Right atrium auricular region (tissue), 2 donors: ENCODE results near the gene AATF. TPM values are rescaled to one million over a fixed set of nuclear protein-coding genes. Genes with fewer than 3 reads are reported as not detected.

Source experiments
- DNase-seq: peaks from one replicate; pipeline ENCODE4 v3.0.0-alpha.2; 2019; ENCODE audit warnings: low spot score
- H3K27ac ChIP-seq, 2 donors: fragments of 200-600 bp; sonication (generic); 1 replicate in 1 of 2; 2 replicates in 1 of 2; pipeline ENCODE4 v1.5.1; 2016 to 2019
- H3K27me3 ChIP-seq, 2 donors: fragments of 200-600 bp; sonication (generic); one replicate each; pipeline versions ENCODE4 v1.5.1 to v1.6.0; 2017 to 2019
- H3K36me3 ChIP-seq: fragments of 200-600 bp; sonication (generic); one replicate; pipeline ENCODE4 v1.5.1; 2016
- H3K4me1 ChIP-seq, 2 donors: fragments of 200-600 bp; sonication (generic); one replicate each; pipeline versions ENCODE4 v1.5.1 to v1.6.0; 2017 to 2019
- H3K4me3 ChIP-seq, 2 donors: fragments of 200-600 bp; sonication (generic); 1 replicate in 1 of 2; 2 replicates in 1 of 2; pipeline ENCODE4 v1.5.1; 2017 to 2019; ENCODE audit warnings: mild to moderate bottlenecking in 1 of 2, moderate library complexity in 1 of 2
- H3K9me3 ChIP-seq, 2 donors: fragments of 200-600 bp; sonication (generic); one replicate each; pipeline ENCODE4 v1.5.1; 2019
- CTCF ChIP-seq, 2 donors: fragments of 200-600 bp; sonication (generic); IDR thresholded peaks; one replicate each; pipeline ENCODE4 v1.5.1; 2019; ENCODE audit warnings: antibody characterized with exemption in 2 of 2
- total RNA-seq, 2 donors: library from RNA; depleted of rRNA; stranded (reverse); fragments of >200 nt; gene quantifications; one replicate each; pipeline ENCODE4 v1.1.0, GENCODE V29; 2016

The AATF gene
- total RNA-seq, 2 donors from 2014 or later = 17.8 to 23.2 TPM

GRCh38 chr17:36975922-36976515, 27.3 kb downstream of the AATF start:
- H3K27ac ChIP-seq = no peak overlapping the region
- no peaks in the 10 kb centered on the region for H3K27me3 ChIP-seq
- TF ChIP-seq CTCF (IDR thresholded peaks at IDR 0.05) = no peak
- H3K4me3 ChIP-seq = no peak overlapping the region
- no peaks in the 10 kb centered on the region for H3K36me3 ChIP-seq
- no peak for DNase-seq
- peaks cover 0 to 7% of the 10 kb centered on the region in 2 donors for H3K4me1 ChIP-seq
- no peaks in the 10 kb centered on the region for H3K9me3 ChIP-seq

- Histone ChIP-seq H3K27ac (no peak overlapping the region), H3K4me1 (peaks cover 0 to 7% of the 10 kb centered on the region in 2 donors)
Measured at GRCh38 chr17:36977066-36977465, 28.3 kb downstream of the AATF start.

GRCh38 chr17:36977568-36977967, 28.8 kb downstream of the AATF start:
- H3K9me3 ChIP-seq = no peaks in the 10 kb centered on the region
- no peak for DNase-seq
- no peaks in the 10 kb centered on the region for H3K27me3 ChIP-seq
- H3K27ac ChIP-seq = no peak overlapping the region
- H3K36me3 ChIP-seq = no peaks in the 10 kb centered on the region
- no peak for TF ChIP-seq CTCF (IDR thresholded peaks at IDR 0.05)
- H3K4me1 ChIP-seq = peaks cover 0 to 7% of the 10 kb centered on the region in 2 donors
- H3K4me3 ChIP-seq = no peak overlapping the region

More at GRCh38 chr17:36977066-36977465, 28.3 kb downstream of the AATF start:
- no peak for TF ChIP-seq CTCF (IDR thresholded peaks at IDR 0.05)
- H3K9me3 ChIP-seq = no peaks in the 10 kb centered on the region
- DNase-seq = no peak
- no peaks in the 10 kb centered on the region for H3K27me3 ChIP-seq
- no peak overlapping the region for H3K4me3 ChIP-seq
- H3K36me3 ChIP-seq = no peaks in the 10 kb centered on the region

GRCh38 chr17:36978810-36979564, 30.2 kb downstream of the AATF start:
- Histone ChIP-seq H3K27me3 (no peaks in the 10 kb centered on the region), H3K36me3 (no peaks in the 10 kb centered on the region), H3K4me3 (no peak overlapping the region), H3K9me3 (no peaks in the 10 kb centered on the region), H3K27ac (no peak overlapping the region), H3K4me1 (peaks cover 0 to 7% of the 10 kb centered on the region in 2 donors)
- TF ChIP-seq CTCF (IDR thresholded peaks at IDR 0.05) = no peak
- no peak for DNase-seq

- no peak for TF ChIP-seq CTCF (IDR thresholded peaks at IDR 0.05)
- peaks cover 0 to 7% of the 10 kb centered on the region in 2 donors for H3K4me1 ChIP-seq
Measured at GRCh38 chr17:36979565-36979941, 30.8 kb downstream of the AATF start.

More at GRCh38 chr17:36979565-36979941, 30.8 kb downstream of the AATF start:
- H3K27ac ChIP-seq = no peak overlapping the region
- H3K36me3 ChIP-seq = no peaks in the 10 kb centered on the region
- DNase-seq = no peak
- H3K4me3 ChIP-seq = no peak overlapping the region
- no peaks in the 10 kb centered on the region for H3K27me3 ChIP-seq
- H3K9me3 ChIP-seq = no peaks in the 10 kb centered on the region
